SKM-1 treated with dmso at 0.1 percent for 144 hours (cell line): Measurements from ENCODE around the gene ENOPH1.
A peak's percentile ranks its signal among the peaks of the same experiment; 100 is the strongest.
"Not testable (repeated sequence)": the region's sequence is repeated elsewhere in the genome, so short reads cannot be mapped to it uniquely, and the experiment has no call there.

Experiments
- DNase-seq: peaks from one replicate; lab custom pipeline; 2025; ENCODE audit not compliant: unreplicated experiment; lab: John Stamatoyannopoulos, UW

Gene ENOPH1

DNA sequence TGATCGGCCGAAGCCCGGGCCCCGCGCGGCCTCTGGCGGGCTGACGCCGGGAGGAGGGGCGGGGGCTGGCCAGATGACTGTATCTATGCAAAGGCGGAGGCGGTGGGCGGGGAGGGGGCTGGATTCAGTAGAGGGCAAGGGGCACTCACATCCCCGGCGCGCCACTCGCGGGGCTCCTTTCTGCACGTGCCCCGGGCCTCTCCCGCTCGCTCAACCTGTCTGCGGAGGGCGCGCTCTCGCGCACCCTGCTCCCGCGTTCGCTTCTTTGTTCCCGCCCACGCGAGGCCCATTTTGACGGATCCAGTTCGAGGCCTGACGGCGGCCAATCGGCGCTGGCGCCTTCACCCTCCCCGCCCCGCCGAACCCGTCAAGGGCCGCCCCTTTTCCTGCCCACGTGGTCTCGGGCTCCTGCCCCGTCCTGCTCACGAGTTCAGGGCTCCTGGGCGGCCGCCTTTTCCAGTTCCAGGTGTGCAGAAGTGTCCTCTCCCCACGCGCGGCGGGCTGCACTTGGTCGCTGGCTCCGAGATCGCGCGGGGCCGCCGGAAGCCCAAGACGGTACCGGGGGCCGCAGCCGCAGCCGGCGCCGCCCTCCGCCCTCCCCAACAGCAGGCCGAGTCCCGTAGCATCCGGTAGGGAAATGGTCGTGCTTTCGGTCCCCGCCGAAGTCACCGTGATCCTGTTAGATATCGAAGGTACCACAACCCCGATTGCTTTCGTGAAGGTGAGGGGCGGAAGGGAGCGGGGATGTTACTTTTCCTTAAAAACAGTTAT, at the start of gene ENOPH1, which contains the start of gene HNRNPDL:
Gene ENOPH1 (plus strand): TSS at position 398 of the 771 bp plus-strand sequence. CDS start 240 bp downstream, at position 638.
Gene HNRNPDL (minus strand): TSS at position 270 of the 771 bp plus-strand sequence. CDS start 772 bp downstream, outside the sequence.
- DNase-seq: peak; percentile 94

DNA sequence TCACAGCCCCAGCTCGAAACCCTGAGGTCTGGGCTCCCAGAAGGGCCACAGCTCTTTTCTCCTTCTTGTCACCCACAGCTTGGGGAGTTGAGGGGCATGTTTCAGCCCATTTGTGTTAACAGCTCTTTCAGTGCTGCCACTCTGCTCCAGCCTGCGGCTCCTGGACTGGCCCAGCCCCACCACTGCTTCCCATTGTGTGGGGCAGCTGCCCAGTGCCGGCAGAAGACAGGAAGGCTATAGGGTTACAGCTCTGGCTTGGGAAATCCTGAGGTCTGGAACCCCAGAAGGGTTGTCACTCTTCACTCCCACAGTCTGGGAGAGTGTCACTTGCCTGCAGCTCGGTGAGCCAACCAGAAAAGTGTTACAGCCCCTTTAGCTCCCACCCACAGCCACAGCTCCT, 49.6 kb upstream of the ENOPH1 start:
- no peak for DNase-seq

DNA sequence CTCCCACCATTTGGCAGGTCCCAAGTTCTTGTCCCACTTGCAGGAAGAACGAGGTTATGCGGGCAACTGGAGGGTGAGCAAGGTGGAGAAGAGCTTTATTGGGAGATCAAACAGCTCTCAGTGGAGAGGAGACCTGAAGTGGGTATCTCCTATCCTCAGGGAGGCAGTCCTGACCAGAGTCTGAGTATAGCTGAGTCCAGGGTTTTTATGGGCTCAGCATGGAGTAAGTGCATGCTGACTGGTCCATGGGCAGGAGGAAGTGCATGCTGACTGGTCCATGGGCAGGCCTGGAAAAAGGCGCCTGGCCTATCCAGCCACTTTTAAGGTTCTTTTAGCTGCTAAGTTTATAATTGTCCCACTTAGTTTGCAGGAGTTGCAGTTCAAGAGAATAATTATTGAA, 49.2 kb upstream of the ENOPH1 start:
- DNase-seq: no peak

DNA sequence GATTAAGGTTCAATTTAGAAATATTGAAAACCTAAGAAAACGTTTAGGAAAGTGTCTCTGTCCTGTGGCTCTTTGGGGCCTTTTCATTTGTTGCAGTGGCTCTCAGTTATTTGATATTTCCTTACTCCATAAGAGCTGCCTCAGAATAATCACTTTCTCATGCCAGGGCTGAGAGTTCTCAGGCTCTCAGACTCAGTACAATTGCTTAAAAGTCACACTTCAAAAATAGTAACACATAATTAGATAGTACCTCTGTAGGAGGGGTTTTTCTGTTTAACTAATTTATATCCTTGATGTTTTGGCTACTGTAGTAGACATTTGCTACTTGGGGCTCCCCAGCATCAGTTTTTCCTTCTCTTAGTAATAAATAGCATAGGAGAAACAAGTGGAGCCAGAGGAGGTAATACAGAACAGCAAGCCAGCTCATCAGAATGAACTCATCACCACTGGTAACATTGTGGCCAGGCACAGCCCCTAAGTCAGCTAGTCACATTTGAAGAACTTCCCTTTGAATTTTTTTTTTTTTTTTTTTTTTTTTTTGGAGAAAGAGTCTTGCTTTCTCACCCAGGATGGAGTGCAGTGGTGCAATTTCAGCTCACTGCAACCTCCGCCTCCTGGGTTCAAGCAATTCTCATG, 48.6 kb upstream of the ENOPH1 start:
- DNase-seq: no peak

DNA sequence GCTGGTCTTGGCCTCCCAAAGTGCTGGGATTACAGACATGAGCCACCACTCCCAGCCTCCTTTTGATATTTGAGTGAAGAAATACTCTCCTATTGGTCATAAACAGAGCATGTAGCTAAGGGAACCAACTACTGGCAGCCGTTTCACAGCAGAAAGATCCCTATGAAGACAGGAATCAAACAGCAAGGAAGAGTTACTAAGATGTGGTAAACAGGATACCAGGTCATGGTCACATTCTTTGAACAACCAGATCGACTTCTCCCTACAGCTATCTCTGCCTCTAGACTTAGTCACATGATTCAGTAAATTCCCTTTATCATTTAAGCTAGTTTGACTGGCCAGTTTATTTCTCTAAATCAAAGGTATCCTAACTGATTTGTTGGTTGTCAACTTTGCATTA, 47.6 kb upstream of the ENOPH1 start:
- no peak for DNase-seq

DNA sequence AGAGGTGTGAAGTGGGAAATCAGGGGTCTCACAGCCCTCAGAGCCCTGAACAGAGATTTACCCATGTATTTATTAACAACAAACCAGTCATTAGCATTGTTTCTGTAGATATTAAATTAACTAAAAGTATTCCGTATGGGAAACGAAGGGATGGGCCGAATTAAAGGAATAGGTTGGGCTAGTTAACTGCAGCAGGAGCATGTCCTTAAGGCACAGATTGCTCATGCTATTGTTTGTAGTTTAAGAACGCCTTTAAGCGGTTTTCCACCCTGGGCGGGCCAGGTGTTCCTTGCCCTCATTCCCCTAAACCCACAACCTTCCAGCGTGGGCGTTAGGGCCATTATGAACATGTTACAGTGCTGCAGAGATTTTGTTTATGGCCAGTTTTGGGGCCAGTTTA, 44.1 kb upstream of the ENOPH1 start:
- DNase-seq: not testable (repeated sequence)

DNA sequence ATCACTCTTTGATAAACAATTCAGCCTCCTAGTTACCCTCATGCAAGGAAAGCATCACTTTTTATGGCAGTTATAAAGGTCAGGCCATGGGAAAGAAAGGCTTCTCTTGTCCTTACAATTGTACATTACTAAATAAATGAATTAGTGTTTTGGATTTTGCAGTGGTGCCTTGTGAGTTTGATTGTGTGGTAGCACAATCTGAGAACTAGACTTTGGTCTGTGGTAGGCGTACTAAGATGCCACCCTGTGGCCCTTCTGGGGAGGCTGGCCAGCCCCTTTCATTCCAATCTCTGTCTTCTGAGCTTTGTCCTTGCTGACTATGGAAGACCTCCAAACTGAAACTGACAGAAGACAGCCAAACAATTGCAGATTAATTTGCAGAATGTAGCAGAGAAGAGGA, 42.0 kb upstream of the ENOPH1 start:
- no peak for DNase-seq

DNA sequence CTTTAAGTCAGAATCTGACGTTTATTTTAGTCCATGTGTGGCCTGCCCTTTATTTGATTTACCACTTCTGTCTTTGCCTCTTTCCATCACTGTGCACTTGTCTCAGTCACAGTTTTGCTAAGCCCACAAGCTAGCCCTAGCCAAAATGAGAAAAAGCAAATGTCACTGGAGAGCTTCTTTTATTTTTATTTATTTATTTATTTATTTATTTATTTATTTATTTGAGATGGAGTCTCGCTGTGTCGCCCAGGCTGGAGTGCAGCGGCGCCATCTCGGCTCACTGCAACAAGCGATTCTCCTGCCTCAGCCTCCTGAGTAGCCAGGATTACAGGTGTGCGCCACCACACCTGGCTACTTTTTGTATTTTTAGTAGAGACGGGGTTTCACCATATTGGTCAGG, 40.3 kb upstream of the ENOPH1 start:
- not testable (repeated sequence) for DNase-seq

DNA sequence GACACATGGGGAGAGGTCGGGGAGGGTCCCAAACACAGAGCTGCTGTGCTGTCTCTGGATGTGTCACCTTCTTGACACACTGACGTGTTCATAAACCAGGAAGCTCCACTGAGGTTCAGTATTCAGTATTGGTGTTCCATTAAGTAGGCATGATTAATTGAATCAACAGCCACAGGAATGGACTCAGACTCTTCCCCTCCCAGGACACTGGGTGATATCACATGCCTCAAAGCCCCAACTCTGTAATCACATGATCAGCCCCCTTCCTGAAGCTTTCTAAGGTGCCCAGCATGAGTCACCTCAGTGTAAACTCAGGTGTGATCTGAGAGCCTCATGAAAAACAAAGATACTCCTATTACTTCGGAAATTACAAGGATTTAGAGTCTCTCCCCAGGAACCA, 35.5 kb upstream of the ENOPH1 start:
- DNase-seq: no peak

DNA sequence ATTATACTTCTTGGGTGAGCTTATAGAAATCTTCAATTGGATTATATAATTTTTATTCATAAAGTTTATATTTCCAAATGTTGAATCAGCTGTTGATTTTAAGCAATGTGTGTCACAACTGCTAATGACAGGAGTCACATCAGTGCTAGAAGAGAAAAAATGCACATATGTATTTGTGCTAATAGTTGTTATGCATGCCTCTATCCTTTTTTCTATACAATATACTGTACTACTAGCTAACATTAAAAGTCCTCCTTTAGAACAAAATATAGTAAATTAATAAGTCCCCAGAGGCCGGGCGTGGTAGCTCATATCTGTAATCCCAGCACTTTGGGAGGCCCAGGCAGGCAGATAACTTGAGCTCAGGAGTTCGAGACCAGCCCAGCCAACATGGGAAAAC, 32.9 kb upstream of the ENOPH1 start:
- DNase-seq: no peak

DNA sequence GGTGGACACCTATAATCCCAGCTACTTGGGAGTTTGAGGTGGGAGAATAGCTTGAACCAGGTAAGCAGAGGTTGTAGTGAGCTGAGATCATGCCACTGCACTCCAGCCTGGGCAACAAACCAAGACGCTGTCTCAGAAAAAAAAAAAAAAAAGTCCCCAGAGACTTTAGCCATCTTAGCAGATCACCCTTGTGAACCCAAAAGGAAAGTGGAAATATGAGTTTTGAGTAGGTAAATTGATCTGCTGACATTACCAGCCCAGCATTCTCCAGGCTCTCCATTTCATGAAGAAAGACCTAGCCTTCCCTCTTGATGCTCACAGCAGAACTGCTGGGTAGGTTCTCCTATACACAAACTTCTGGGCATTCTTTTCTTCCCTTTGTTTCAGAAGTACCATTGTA, 32.1 kb upstream of the ENOPH1 start:
- no peak for DNase-seq

DNA sequence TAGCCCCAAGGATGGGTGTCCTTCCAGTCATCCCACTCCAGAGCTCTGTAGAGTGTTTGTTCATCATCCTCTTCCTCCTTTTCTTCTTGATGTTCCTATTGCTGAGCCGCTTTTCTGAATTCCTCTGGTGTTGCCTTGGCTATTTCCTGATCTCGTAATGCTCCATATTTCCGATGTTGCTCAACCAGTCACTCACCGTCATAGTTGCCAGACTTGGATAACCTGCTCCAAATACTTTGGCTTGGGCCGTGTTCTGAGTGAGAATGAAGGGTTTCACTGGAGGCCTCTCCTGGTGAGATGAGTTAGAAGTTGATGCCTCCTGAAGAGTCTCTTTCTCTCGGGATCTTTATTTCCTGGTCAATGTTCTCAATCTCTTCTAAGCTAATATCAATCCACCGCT, 28.8 kb upstream of the ENOPH1 start:
- no peak for DNase-seq

DNA sequence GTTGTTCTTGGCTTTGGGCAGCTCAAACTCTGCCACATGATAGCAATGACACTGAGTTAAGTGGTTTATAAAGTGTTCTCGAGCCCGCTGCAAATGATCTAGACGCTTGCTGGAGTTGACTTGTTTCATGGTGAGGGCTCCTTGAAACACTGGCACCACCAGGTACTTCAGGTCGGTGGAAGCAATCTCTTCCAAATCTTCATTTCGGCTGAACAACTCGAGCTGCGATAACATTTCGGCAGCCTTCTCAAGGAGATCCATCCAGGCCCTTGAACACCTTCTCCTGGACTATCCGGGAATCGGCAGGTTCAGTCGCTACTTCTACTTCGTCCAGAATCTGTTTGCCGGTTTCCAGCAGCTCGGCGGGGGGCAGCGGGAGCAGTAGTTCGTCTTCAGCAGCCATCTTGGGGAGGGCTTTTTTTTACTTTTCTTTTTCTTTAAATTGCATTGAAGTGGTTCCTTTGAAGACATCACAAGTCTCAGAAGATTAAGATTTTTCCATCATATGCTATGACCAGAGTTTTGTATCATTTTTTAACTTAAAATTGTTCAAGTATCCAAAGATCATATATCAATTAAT, 28.1 kb upstream of the ENOPH1 start:
- DNase-seq: no peak

DNA sequence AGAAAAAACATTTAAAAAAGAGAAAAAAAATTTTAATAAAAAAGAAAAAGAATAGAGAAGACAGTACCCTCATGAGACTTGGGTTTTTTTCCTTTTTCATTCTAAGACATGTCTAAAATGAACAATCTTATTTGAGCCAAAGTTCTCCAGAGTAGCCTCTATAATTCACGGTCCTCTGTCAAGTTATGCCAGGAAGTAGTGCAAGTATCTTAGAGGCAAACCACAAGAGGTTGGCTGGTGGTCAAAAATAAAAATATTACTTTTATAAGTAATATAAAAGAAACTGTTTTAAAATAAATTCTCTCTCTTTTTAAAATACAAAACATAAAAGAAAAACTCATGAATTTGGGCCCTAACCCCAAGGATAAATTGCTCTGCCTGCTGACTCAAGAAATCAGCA, 26.7 kb upstream of the ENOPH1 start:
- DNase-seq: no peak

DNA sequence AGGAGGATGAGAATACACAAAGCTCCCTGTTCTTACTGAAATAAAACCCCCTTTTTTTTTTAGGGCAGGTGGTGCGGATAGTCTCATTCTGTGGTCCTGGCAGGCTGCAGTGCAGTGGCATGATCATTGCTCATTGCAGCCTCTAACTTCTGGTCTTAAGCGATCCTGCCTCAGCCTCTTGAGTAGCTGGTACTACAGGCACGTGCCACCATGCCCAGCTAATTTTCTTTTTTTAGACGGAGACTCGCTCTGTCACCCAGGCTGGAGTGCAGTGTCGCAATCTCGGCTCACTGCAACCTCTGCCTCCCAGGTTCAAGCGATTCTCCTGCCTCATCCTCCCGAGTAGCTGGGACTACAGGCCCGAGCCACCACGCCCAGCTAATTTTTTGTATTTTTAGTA, 15.3 kb upstream of the ENOPH1 start:
- not testable (repeated sequence) for DNase-seq

DNA sequence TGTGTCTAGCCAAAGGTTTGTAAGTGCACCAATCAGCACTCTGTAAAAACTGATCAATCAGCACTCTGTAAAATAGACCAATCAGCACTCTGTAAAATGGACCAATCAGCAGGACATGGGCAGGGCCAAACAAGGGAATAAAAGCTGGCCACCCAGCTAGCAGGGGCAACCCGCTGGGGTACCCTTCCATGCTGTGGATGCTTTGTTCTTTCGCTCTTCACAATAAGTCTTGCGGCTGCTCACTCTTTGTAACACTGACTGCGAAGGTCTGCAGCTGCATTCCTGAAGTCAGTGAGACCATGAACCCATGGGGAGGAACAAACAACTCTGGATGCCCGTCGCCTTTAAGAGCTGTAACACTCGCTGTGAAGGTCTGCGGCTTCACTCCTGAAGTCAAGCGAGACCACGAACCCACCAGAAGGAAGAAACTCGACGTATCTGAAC, 14.4 kb upstream of the ENOPH1 start:
- no peak for DNase-seq

DNA sequence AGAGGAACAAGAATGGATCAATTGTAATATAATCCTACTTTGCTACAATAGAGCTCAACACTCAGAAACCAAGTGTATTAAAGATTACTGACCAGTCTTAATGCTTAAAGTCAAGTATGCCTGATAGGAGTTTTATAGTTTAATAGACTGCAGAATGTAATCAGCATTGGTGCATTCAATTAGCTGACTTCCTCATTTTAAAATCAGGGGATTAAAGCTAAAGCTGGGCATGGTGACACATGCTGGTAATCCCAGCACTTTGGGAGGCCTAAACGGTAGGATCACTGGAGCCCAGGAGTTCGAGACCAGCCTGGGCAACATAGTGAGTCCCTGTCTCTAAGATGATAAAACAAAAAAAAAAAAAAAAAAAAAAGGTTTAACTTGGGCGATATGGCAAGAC, 10.9 kb upstream of the ENOPH1 start:
- no peak for DNase-seq

DNA sequence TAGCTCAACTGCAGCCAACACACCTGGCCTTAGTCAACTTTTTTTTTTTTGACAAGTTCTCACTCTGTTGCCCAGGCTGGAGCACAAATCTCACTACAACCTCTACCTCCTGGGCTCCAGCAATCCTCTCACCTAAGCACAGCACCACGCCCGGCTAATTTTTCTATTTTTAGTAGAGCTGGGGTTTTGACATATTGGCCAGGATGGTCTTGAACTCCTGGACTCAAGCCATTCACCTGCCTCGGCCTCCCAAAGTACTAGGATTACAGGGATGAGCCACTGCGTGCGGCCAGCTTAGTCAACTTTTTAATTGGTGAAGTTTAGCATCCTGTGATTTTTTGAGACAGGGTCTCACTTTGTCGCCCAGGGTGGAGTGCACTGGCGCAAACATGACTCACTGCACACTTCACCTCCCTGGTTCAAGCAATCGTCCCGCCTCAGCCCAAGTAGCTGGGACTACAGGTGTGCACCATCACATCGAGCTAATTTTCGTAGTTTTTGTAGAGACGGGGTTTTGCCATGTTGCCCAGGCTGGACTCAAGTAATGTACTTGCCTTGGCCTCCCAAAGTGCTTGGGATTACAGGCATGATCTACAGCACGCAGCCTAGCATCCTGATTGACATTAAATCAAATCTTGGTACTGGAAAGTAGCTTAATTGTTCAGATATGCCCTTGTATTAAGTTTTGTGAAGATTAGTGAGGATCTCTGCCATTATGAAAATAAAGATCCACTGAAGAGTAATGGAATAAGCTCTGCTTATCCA, 8.4 kb upstream of the ENOPH1 start:
- no peak for DNase-seq

DNA sequence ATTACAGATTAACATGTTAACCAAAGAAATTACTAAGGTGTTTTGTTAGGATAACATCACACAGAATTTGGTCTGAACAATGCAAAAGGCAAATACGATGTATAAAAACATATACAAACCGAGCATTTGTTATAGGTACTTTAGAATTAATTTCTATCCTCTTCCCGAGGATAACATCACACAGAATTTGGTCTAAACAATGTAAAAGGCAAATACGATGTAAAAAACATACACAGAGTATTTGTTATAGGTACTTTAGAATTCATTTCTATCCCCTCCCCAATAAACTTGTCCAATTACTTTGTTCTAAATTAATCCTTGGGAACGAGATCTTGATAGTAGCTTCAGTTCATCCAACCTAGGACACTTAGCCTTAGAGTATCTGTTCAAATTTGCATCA, 7.8 kb upstream of the ENOPH1 start:
- DNase-seq: no peak

DNA sequence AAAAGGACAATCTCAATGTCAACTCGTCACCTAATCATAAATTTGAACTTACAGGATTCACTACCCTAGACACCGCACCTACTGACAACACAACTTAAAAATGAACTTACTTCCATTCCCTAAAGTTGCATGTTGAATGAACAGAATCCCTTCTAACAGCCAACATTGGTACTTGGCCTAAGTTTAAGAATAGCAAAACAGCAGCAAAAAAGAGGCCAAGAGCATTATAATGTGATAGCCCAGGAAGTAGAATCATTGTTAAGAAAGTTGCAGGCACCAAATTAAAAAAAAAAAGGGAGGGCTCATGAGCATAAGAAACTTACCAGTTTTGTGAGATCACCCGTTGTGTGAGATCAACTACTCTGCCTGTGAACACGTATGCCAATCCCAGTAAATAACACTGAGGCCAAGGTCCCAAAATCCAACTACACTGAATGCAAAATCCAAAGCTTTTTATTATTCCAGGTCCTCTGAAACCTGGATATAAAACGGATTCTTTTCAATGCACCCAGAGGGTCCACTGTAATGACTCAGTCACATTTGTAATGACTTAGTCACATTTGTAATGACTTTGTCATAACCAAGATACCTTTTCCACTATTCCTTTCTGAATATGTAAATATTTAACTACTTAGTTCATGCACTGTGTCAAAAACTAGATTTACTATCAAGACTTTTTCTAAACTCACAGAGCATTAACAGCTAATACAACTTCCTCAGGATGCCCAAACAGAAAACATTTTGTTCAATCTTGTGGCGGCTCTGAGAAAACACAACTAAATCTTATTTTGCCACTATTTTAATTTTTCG, 6.9 kb upstream of the ENOPH1 start:
- no peak for DNase-seq

DNA sequence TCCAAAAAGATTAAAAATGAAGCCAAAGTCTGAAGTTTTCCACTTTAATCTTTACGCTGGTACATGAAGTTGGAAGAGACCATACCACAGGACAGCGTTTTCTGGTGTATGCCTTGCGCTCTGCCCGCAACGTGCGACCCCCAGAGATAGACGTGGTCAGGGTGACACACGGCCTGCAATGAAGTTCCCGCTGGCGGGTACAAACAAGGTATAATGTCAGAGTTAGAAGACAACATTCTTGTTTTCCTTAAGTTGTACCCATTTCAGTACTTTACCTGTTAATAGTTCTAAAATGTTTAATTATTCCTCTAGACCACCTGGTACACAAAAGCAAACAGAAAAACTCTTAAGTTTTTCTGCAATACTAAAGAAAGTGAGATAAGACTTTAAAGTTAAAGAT, 4.9 kb upstream of the ENOPH1 start:
- no peak for DNase-seq
